Pancreas (tissue), 10 donors: Measurements from ENCODE around the gene ADNP. TPM values are rescaled to one million over a fixed set of nuclear protein-coding genes. Genes with fewer than 3 reads are reported as not detected.

Experiments used
- ATAC-seq, 4 donors: fragments of 200-7000 bp; cut with Tn5 transposase; one replicate each; pipeline versions ENCODE4 v1.8.0 to v1.9.1; 2020; ENCODE audit warnings: mild to moderate bottlenecking in 4 of 4, moderate library complexity in 4 of 4
- DNase-seq, 6 donors: peaks; one replicate each; pipeline ENCODE4 v3.0.0-alpha.2; 2020
- FAIRE-seq: peaks from 2 replicates; lab custom pipeline; 2012; peaks lifted over from hg19 to GRCh38; lab: Jason Lieb, UNC
- H3K27ac ChIP-seq, 4 donors: fragments of 200-600 bp; sonication (generic); 1 replicate in 3 of 4; 2 replicates in 1 of 4; pipeline versions ENCODE4 v1.5.0 to v1.8.0; 2020
- H3K27me3 ChIP-seq, 4 donors: fragments of 200-600 bp; one replicate each; pipeline ENCODE4 v1.8.0; 2021
- H3K36me3 ChIP-seq, 3 donors: fragments of 200-600 bp; sonication (generic) in 1 of 3; one replicate each; pipeline versions ENCODE4 v1.5.0 to v1.8.0; 2020 to 2021
- H3K4me1 ChIP-seq, 3 donors: fragments of 200-600 bp; one replicate each; pipeline ENCODE4 v1.8.0; 2021
- H3K4me3 ChIP-seq, 4 donors: fragments of 200-600 bp; sonication (generic) in 2 of 4; one replicate each; pipeline versions ENCODE4 v1.5.0 to v1.8.0; 2020 to 2021
- H3K9me3 ChIP-seq, 4 donors: fragments of 200-600 bp; one replicate each; pipeline ENCODE4 v1.8.0; 2021
- CTCF ChIP-seq, 4 donors: fragments of 200-600 bp; sonication (generic) in 3 of 4; IDR thresholded peaks; one replicate each; pipeline versions ENCODE4 v1.5.0 to v1.8.0; 2021; ENCODE audit warnings: antibody characterized with exemption in 4 of 4
- WGBS, 2 donors: extraction: QIAGEN DNeasy Blood & Tissue Kit; methylation state at CpG; one replicate each; pipeline ENCODE4 v1.1.7; 2013; 5-methylcytosine and 5-hydroxymethylcytosine counted together
- intact Hi-C, 3 donors: fragments of 100-400 bp; cut with DNase I; formaldehyde crosslinking; loops; one replicate each; pipeline versions ENCODE4 v1.11.1 to v1.14.2; 2022
- polyA plus RNA-seq, 2 donors: library from polyadenylated mRNA; stranded (reverse); fragments of 200-250 nt; gene quantifications; one replicate each; pipeline ENCODE4 v1.2.3, GENCODE V29; 2013
- total RNA-seq, 6 donors: library from RNA; stranded (reverse); fragmentation: NEBNext Ultra II Directional in 4 of 6; extraction: Animal tissue kit (Norgen Biotek cat#: 25700) in 4 of 6; gene quantifications; one replicate each; pipeline versions ENCODE4 v1.2.1 to v1.2.4, GENCODE V29; 2021 to 2023
- donor health status: healthy with polysubstance abuse.
- donor health status: DM: no; HTN: no; CAD: no; lungs with moderate emphysema.
- donor health status: DM: no; HTN: no; CAD: no.
- donor health status: control.
- donor health status: control.
- donor health status: Bipolar disorder and iron deficiency.
- donor health status: DM: yes; HTN: yes; CAD: no.
- donor health status: DM: no; HTN: no; CAD: no.
- donor health status: DM: no; HTN: no; CAD: no.
- donor health status: DM: yes; HTN: yes; CAD: no.

Gene ADNP
- total and polyA plus RNA-seq, 8 donors = 17.8 to 33.8 (median 20.5) TPM

GRCh38 chr20:50953821-50954220 is 22.6 kb upstream of the ADNP start:
- Histone ChIP-seq H3K36me3 (peaks cover 0 to 31% (median 11%) of the 10 kb centered on the region in 3 donors), H3K27ac (no peak overlapping the region), H3K27me3 (no peaks in the 10 kb centered on the region), H3K4me3 (no peak overlapping the region), H3K9me3 (no peaks in the 10 kb centered on the region), H3K4me1 (peaks cover 7 to 17% (median 11%) of the 10 kb centered on the region in 3 donors)
- FAIRE-seq (no peak), ATAC-seq (no peak), DNase-seq (no peak)
- intact Hi-C loops = no loop called here
- TF ChIP-seq CTCF (IDR thresholded peaks at IDR 0.05) = no peak

GRCh38 chr20:50953196-50953595 is 22.0 kb upstream of the ADNP start:
- ATAC-seq (no peak), FAIRE-seq (no peak), DNase-seq (no peak)
- intact Hi-C loops = no loop called here
- H3K27ac ChIP-seq = no peak overlapping the region
- H3K4me1 ChIP-seq = peaks cover 7 to 17% (median 11%) of the 10 kb centered on the region in 3 donors
- no peaks in the 10 kb centered on the region for H3K27me3 ChIP-seq
- no peak overlapping the region for H3K4me3 ChIP-seq
- no peak for TF ChIP-seq CTCF (IDR thresholded peaks at IDR 0.05)
- 83 to 86% methylated on average over 2 of the region's 2 CpGs for WGBS, 2 donors
- H3K9me3 ChIP-seq = no peaks in the 10 kb centered on the region
- H3K36me3 ChIP-seq = peaks cover 0 to 36% (median 11%) of the 10 kb centered on the region in 3 donors

- no peak for FAIRE-seq
- no peak overlapping the region for H3K4me3 ChIP-seq
- DNase-seq = no peak
- intact Hi-C loops = loop anchor here in 1 of 3 donors (10.0 kb wide), 1 partner anchor 153 kb away; the partner anchor contains the start of gene BCAS4
- TF ChIP-seq CTCF (IDR thresholded peaks at IDR 0.05) = no peak
- WGBS, 2 donors = 74% methylated on average over 4 of the region's 4 CpGs
- no peaks in the 10 kb centered on the region for H3K4me1 ChIP-seq
- peaks cover 5 to 66% (median 40%) of the 10 kb centered on the region in 3 donors for H3K36me3 ChIP-seq
- H3K27me3 ChIP-seq = no peaks in the 10 kb centered on the region
- H3K27ac ChIP-seq = no peak overlapping the region
- ATAC-seq = no peak
- no peaks in the 10 kb centered on the region for H3K9me3 ChIP-seq
Observed at GRCh38 chr20:50948132-50948785, 17.0 kb upstream of the ADNP start.

- intact Hi-C loops = loop anchor here in 1 of 3 donors (10.0 kb wide), 1 partner anchor 148 kb away; the partner anchor contains the start of gene BCAS4
- WGBS, 2 donors = 95% methylated on average over 7 of the region's 7 CpGs
- Histone ChIP-seq H3K4me3 (no peak overlapping the region), H3K27me3 (no peaks in the 10 kb centered on the region), H3K9me3 (no peaks in the 10 kb centered on the region), H3K36me3 (peaks cover 5 to 74% (median 36%) of the 10 kb centered on the region in 3 donors), H3K4me1 (no peaks in the 10 kb centered on the region), H3K27ac (no peak overlapping the region)
- TF ChIP-seq CTCF (IDR thresholded peaks at IDR 0.05) = no peak
- ATAC-seq = no peak
- DNase-seq = no peak
- no peak for FAIRE-seq
Observed at GRCh38 chr20:50943069-50943468, 11.8 kb upstream of the ADNP start.

- intact Hi-C loops = no loop called here
- Histone ChIP-seq H3K4me1 (peaks cover 0 to 8% (median 0%) of the 10 kb centered on the region in 3 donors), H3K36me3 (peaks cover 0 to 28% (median 5%) of the 10 kb centered on the region in 3 donors), H3K27me3 (no peaks in the 10 kb centered on the region), H3K4me3 (no peak overlapping the region), H3K9me3 (no peaks in the 10 kb centered on the region), H3K27ac (no peak overlapping the region)
- 90 to 95% methylated on average over 1 of the region's 1 CpG for WGBS, 2 donors
- DNase-seq = no peak
- no peak for FAIRE-seq
- ATAC-seq = no peak
- no peak for TF ChIP-seq CTCF (IDR thresholded peaks at IDR 0.05)
Observed at GRCh38 chr20:50933589-50933988, 2.4 kb upstream of the ADNP start.
